LNCaP clone FGC (cell line): ENCODE data around the gene DUSP3.

Source experiments
- DNase-seq: peaks from one replicate; pipeline ENCODE4 v3.0.0-alpha.2; 2011; ENCODE audit warnings: low read depth
- H3K4me3 ChIP-seq: 2 replicates; pipeline ENCODE4 v1.5.1; 2011; ENCODE audit warnings: mild to moderate bottlenecking, low read depth, low read length, control low read depth
- CTCF ChIP-seq: IDR thresholded peaks from 2 replicates; pipeline ENCODE4 v1.5.1; 2012; ENCODE audit warnings: mild to moderate bottlenecking; ENCODE audit not compliant: control insufficient read depth, insufficient read depth; ENCODE audit errors: extremely low read depth

The DUSP3 gene

GRCh38 chr17:43718544-43718943 lies 60.2 kb downstream of the DUSP3 start:
- no peak overlapping the region for H3K4me3 ChIP-seq
- no peak for TF ChIP-seq CTCF
- DNase-seq: no peak

DNA sequence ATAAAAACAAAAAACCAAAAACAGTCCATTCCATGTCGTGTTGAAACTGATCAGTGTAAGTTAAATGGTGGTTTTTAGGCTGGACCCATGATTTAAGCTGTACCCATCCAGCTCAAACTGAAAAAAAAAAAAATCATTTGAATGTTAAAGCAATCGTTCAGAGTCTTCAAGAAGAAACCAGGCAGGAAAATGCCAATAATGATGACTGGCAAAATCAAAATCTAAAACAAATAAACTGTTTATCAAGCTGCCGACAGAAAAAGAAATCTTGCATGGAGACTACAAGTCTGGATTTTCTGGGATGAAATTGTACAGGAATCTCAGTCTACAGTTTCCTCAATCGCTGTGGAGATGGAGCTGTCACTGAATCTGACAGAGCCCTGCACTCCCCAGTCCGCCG lies 60.9 kb downstream of the DUSP3 start:
- no peak overlapping the region for H3K4me3 ChIP-seq
- no peak for DNase-seq
- no peak for TF ChIP-seq CTCF
